GM21786 (cell line): ENCODE data around the gene IGF1.
"Not testable (repeated sequence)": the region's sequence is repeated elsewhere in the genome, so short reads cannot be mapped to it uniquely, and the experiment has no call there.

Experiments used
- ATAC-seq: cut with Tn5 transposase; IDR thresholded peaks from one replicate; pipeline ENCODE4 v1.9.1; 2021; ENCODE audit not compliant: unreplicated experiment

The IGF1 gene

DNA sequence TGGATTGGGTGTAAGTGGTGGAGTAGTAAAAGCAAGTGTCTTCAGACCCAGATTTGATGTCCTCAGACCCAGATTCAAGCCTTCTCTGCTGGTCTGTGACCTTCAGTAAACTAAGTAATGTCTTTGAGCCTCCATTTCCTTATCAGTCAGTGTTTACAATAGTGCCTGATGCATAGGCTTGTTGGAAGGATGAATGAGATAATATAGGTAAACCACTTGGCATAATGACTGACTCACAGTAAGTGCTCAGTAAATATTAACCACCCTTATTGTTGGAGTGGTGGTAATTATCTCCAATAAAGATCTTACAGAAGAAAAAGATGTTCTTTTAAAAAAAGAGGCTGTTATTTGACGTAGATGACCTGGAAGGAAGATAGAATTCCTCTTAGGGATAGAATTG is 86.2 kb downstream of the IGF1 start:
- ATAC-seq = no peak

DNA sequence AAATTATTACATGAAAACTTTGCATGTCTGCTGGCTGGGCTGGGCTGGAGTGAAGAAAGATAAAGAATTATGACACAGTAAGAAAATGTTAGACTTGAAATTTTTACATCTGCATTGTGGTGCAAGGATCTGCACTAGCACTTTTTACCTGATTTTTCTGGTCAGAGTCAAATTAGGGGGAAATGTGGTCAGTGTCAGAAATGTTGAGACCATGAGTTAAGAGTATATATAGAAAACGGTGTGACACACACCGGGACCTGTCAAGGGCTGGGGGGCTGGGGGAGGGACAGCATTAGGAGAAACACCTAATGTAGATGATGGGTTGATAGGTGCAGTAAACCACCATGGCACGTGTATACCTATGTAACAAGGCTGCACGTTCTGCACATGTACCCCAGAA is 90.3 kb downstream of the IGF1 start:
- ATAC-seq = no peak

DNA sequence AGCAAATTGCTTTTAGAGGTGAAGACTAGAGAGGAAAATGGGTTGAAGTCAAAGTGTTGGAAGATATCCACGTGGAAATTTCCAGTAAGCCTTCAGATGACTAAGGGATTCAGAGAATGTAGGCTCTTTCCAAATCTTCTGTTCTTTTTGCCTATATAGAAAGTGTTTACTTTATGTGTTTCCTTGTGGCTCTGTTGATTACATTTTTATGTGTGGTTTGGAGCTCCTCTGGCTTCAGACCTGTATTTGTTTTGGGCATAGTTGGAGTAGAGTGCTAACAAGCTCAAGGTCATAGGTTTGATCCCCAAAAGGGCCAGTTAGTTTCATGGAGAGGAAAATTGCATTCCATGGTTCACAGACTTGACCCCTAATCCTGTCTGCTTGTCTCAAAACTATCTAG is 91.9 kb downstream of the IGF1 start:
- no peak for ATAC-seq

DNA sequence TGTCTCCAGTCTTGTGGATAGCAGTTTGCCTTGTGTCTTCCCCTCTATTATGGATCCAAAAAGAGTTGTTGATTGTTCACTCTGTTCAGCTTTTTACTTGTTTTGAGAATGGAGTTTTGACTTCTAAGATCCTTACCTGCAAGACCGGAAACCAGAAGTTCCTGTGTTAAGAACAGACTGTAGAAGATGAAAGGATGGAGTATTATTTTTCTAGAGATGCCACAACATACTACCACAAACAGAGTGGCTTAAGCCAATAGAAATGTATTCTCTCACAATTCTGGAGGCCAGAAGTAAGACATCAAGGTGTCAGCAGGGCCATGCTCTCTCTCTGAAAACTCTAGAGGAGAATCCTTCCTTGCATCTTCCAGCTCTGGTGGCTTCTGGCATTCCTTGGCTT is 95.0 kb downstream of the IGF1 start:
- ATAC-seq = no peak

DNA sequence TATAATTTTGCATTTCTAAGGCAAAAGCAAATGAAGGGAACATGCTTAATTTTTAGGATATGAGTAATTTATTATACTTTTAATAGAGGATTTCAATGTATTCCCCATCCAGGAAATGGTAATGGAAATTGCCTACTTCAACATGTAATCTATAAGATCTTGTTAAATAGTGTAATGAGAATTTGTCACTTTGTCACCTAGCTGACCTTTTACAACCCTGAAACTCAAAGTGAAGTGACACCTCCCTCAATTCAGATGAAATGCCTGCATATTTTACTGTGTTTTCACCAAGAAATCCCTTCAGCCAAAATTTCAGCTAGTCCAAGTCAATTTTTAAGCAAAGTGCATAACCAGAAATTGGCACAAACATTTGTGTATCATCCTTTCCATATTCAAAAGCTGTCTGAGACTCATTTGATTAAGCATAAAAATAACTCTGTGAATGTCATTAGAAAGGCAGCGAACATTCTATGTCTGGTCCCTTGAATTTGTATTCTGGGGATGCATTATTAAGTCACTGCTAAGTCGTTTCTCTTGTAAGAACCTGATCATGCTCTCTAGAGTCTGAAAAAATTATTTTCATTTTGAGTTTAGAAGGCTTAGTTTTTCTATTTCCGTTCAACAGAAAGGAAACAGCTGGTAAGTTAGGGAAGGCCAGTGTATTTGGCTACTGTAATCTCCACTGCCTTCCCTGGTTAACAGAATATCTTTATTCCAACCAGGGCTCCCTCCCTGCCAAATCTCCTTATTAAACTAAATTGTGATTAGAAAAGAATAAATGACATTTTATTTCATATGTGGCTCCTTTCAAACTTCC is 100.8 kb downstream of the IGF1 start:
- ATAC-seq = no peak

DNA sequence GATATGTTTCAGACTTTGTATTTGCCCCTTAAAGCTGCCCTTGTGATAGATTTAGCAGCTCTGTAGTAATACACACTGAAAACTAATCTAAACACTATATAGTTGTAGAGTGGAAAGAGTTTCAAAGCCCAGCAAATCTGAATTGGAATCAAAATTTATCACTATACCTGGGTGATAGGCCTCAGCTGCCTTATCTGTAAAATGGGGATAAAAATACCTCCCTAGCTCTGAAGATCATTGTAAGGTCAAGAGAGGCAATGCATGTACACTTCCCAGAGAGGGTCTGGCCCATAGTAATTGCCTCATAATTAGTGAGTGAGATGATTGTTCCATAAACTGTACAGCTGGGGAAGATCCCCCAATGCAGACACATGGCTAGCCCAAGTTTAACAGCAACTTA is 103.6 kb downstream of the IGF1 start:
- ATAC-seq = no peak

DNA sequence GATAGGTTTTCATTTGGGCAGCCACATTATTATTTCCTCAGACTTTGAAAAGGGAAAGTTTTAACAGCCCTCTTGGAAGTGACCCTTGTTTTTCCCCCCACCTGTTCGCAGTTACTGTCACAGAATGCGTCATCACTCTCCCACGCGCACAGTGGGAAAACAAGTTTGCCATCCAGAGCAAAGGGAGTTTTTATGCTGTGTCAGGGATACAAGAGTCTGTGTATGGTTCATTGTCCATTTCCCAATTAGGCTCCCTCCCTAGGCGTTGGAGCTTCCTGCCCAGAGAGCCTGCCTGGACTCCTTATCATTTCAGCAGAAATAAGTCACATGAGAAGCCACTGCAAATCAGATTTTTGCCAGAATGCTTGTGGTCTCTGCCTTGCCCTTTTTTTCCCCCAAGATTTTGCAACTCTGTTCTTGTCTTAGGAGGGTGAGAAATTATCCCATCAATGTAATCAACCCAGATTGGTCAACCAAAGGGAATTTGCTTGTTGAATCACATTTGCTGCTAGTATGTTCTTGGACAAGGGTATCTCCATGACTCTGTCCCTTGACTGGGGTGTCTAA is 104.1 kb downstream of the IGF1 start:
- ATAC-seq = no peak

DNA sequence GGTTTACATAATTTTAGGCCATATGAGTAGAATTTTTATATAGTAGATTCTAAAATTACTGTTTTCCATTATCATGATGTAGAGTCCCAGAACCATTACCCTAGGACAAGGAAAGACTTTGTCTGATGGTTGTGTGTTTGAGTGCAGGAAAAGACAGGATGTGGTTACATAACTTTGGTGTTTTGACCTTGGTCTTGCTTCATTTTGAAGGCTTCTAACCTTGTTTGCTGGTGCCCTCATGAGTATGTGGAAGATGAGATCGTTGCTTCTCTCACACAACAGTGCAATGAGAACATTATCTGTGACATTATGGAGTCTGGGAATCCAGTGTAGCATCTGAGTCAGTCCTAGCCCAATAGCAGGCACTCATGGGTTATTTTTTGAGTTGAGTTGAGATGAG is 106.2 kb downstream of the IGF1 start:
- ATAC-seq = no peak

DNA sequence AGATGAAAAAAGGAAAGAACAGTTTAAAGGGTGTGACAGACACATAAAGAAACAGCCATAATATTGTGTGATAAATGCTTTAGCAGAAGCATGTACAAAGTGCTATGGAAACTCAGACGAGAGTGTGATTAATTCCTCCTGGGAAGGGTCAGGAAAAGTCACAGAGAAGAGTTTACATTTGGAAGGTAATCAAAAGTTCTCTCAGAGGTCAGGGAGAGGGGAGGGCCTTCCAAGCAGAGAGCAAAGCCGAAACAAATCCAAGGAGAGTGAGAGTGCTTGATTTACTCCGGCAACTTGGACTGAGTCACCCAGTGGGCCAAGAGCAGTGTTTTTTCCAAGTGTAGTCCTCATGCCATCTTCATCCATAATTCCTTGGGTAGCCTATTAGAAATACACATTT is 108.3 kb downstream of the IGF1 start:
- ATAC-seq = no peak

DNA sequence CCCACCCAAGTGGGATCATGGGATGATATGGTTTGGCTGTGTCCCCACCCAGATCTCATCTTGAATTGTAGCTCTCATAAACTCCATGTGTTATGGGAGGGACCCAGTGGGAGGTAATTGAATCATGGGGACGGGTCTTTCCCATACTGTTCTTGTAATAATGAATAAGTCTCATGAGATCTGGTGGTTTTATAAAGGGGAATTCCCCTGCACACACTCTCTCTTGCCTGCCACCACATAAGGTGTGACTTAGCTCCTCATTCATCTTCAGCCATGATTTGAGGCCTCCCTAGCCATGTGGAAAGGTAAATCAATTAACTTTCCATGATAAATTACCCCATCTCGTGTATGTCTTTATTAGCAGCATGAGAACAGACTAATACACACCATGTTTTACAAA is 109.2 kb downstream of the IGF1 start:
- ATAC-seq = no peak

DNA sequence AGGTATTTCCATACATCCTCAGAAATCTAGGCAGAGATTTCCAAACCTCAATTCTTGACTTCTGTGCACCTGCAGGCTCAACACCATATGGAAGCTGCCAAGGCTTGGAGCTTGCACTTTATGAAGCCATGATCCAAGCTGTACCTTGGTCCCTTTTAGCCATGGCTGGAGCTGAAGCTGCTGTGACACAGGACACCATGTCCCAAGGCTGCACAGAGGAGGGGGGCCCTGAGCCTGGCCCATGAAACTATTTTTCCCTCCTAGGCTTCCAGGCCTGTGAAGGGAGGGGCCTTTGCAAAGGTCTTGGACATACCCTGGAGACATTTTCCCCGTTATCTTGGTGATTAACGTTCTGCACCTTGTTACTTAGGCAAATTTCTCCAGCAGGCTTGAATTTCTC is 110.5 kb downstream of the IGF1 start:
- no peak for ATAC-seq

DNA sequence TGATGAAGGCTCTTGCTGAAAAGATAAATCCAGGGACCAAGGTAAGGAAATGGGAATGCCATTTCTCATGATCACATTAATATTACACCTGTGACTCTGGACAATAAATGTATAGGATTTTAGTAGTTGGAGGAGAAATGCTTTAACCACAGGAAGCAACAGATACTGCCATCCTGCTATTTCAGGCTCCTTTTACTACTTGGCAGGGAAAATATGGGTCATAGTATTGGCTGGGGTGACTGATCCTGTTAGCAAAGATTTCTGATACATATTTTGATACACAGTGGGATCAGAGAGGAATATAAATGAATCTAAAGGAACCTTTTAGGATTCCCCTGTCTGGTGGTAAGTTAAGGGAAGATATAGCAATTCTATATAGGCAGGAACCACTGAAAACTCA is 115.0 kb downstream of the IGF1 start:
- no peak for ATAC-seq

DNA sequence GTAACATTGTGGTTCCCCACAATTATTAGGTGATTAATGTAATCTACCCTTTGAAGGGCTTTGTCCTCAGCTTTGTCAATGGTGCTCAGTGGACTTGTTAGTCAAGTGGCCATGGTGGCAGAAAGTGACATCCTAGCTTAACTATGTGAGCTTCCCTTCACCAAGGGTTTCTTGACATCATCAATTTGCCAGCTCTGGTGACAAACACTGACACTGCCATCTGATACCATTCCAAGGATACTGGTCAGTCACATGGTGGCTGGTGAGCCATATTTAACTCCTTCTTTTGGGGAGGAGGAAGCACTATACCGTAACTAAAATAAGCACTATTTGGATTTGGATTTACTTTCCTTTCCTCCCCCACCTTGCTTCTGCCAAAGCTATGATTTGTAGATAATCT is 115.7 kb downstream of the IGF1 start:
- no peak for ATAC-seq

DNA sequence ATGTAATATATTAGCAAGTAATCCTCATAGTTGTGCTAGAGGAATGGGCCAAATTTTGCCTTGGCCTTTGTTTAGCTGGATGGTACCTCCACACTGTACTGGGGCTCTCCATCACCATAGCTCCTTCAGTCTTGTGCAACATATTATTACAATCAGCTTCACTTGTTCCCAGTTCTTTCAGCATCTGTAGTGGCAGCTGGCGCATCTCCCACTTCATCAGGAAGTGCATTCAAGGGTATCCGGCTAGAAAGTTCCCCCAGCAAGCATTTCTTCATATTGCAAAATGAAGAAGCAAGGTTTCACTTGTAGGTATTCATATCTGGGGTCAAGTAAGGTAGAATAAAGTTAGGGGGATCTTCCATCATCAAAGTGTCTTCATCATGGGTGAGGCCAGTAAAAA is 123.7 kb downstream of the IGF1 start:
- no peak for ATAC-seq

DNA sequence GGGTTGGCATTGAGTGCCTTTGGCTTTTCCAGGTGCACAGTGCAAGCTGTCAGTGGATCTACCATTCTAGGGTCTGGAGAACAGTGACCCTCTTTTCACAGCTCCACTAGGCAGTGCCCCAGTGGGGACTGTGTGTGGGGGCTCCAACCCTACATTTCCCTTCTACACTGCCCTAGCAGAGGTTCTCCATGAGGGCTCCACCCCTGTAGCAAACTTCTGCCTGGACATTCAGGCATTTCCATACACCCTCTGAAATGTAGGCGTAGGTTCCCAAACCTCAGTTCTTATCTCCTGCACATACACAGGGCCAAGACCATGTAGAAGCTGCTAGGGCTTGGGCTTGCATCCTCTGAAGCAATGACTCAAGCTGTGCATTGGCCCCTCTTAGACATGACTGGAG is 126.1 kb downstream of the IGF1 start:
- ATAC-seq = not testable (repeated sequence)

DNA sequence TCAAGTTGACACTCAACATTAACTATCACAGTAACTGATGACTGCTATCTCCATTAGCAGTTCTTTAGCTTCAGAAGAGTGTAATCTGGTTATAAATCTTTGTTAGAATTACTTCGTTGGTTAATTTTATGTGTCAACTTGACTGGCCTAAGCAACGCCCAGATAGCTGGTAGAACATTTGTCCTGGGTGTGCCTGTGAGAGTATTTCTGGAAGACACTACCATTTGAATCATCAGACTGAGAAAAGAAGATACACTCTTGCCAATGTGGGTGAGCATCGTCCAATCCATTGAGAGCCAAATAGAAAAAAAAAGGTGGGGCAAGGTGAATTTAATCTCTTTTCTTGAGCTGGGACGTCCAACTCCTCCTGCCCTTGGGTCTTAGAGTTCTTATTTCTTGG is 129.0 kb downstream of the IGF1 start:
- ATAC-seq = no peak

DNA sequence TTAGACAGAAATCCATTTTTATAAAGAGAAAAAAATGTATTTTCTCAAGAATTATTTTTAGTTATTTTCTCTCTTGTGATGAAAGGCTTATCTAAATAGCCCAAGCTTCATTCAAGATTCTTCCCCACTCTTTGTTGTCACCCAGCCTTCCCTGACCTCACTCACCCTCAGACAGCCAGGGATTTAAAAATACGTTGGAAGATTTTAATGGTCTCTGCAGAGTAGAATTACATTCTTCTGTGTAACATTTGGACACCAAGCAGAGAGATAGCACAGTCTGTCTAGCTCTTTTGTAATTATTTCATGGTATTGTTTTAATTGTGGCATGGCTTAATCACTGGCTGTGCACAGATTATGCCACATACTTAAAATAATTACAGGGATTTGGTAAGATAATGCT is 130.3 kb downstream of the IGF1 start:
- ATAC-seq = no peak

DNA sequence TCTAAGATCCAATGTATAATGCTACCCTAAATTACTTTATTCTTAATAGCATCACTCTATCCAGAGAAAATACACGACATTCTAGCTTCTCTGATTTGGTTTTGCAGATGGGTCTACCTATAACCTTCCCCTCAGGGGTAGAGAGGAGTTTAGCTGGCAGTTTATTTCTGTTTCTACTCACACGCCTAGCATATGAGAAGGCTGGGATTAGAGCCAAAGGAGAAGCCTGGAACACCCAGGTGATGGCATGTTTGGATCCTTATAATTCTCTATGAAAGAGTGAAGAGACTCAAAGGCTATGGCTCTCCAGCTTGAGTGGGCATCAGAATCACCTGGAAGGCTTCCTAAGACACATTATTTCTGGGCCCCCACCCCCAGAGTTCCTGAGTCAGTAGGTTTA is 131.3 kb downstream of the IGF1 start:
- no peak for ATAC-seq

DNA sequence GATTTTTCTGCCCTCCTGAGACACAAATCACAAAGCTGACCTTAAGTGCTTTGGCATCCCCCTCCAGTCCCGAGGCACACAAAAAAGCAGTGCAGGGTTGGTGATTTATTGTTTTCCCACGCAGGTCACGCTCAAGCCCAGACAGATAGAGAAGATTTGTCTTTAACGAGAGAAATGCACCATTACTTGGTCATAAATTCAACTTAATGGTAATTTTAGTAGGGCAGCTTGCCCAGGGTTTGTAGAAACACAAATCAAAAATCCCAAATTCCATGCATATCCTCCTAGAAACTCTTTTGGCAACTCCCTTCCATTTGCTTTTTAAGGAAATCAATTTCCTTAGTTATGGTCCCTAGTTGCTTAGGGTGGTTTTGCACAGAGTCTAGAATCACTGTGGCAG is 132.6 kb downstream of the IGF1 start:
- no peak for ATAC-seq
